NCI-H1105 treated with DMSO at 0.1 percent for 48 hours (cell line): Measurements from ENCODE around the gene TOX2.

Source experiments
- DNase-seq: peaks from one replicate; lab custom pipeline; 2025; lab: John Stamatoyannopoulos, UW

The TOX2 gene

GRCh38 chr20:44080646-44081267 is 166.1 kb downstream of the TOX2 start:
- peak; percentile 76 for DNase-seq

GRCh38 chr20:44081476-44081875 is 166.8 kb downstream of the TOX2 start:
- DNase-seq = no peak

GRCh38 chr20:44081888-44082287 is 167.2 kb downstream of the TOX2 start:
- no peak for DNase-seq

- DNase-seq = peak; percentile 74
These were observed 168.7 kb downstream of the TOX2 start for GRCh38 chr20:44083220-44083933.

GRCh38 chr20:44084439-44084838 is 169.8 kb downstream of the TOX2 start:
- no peak for DNase-seq

- DNase-seq = no peak
These were observed 170.2 kb downstream of the TOX2 start for GRCh38 chr20:44084891-44085290.

- no peak for DNase-seq
These were observed 171.2 kb downstream of the TOX2 start for GRCh38 chr20:44085616-44086434.

- no peak for DNase-seq
These were observed 172.6 kb downstream of the TOX2 start for GRCh38 chr20:44087051-44087856.

- no peak for DNase-seq
These were observed 173.1 kb downstream of the TOX2 start for GRCh38 chr20:44087857-44088120.

GRCh38 chr20:44089987-44090674 is 175.5 kb downstream of the TOX2 start:
- peak; percentile 75 for DNase-seq

- DNase-seq = no peak
These were observed 176.4 kb downstream of the TOX2 start for GRCh38 chr20:44091026-44091425.

GRCh38 chr20:44092551-44093248 is 178.0 kb downstream of the TOX2 start:
- DNase-seq = peak; percentile 55

- DNase-seq = no peak
These were observed 178.6 kb downstream of the TOX2 start for GRCh38 chr20:44093249-44093582.

GRCh38 chr20:44095831-44096230 is 181.2 kb downstream of the TOX2 start:
- no peak for DNase-seq

GRCh38 chr20:44097521-44098255 is 183.0 kb downstream of the TOX2 start:
- no peak for DNase-seq

GRCh38 chr20:44098256-44098630 is 183.6 kb downstream of the TOX2 start:
- DNase-seq = no peak

GRCh38 chr20:44098657-44099056 is 184.0 kb downstream of the TOX2 start:
- DNase-seq = no peak

- DNase-seq = no peak
These were observed 185.2 kb downstream of the TOX2 start for GRCh38 chr20:44099832-44100231.

- DNase-seq = no peak
These were observed 187.9 kb downstream of the TOX2 start for GRCh38 chr20:44102582-44102981.

- DNase-seq = peak; percentile 77
These were observed 190.3 kb downstream of the TOX2 start for GRCh38 chr20:44104798-44105517.
